H9 (cell line): ENCODE data around the gene MAML1. TPM values are rescaled to one million over a fixed set of nuclear protein-coding genes. Genes with fewer than 3 reads are reported as not detected.

Experiments
- DNase-seq: peaks from one replicate; pipeline ENCODE4 v3.0.0-alpha.2; 2017
- H2AFZ ChIP-seq: one replicate; pipeline ENCODE4 v1.6.1; 2013; ENCODE audit warnings: mild to moderate bottlenecking, low read length, control low read depth, moderate library complexity
- H2AK5ac ChIP-seq: 2 replicates; pipeline ENCODE4 v1.6.1; 2013; ENCODE audit warnings: low read length, control low read depth, mixed read lengths; ENCODE audit not compliant: insufficient read length
- H2BK120ac ChIP-seq: one replicate; pipeline ENCODE4 v1.6.1; 2013; ENCODE audit warnings: low read depth, mild to moderate bottlenecking, low read length, control low read depth, inconsistent platforms; ENCODE audit not compliant: poor library complexity, severe bottlenecking
- H2BK12ac ChIP-seq: 2 replicates; pipeline ENCODE4 v1.6.1; 2013; ENCODE audit warnings: low read length, control low read depth, mixed read lengths, low read depth; ENCODE audit not compliant: insufficient read length
- H2BK15ac ChIP-seq: 2 replicates; pipeline ENCODE4 v1.6.1; 2013; ENCODE audit warnings: low read depth, low read length, control low read depth
- H2BK20ac ChIP-seq: one replicate; pipeline ENCODE4 v1.6.1; 2013; ENCODE audit warnings: low read depth, mild to moderate bottlenecking, low read length, control low read depth, inconsistent platforms; ENCODE audit not compliant: poor library complexity, severe bottlenecking
- H2BK5ac ChIP-seq: 2 replicates; pipeline ENCODE4 v1.6.1; 2013; ENCODE audit warnings: low read length, control low read depth, mixed read lengths; ENCODE audit not compliant: insufficient read length
- H3K14ac ChIP-seq: 2 replicates; pipeline ENCODE4 v1.6.1; 2013; ENCODE audit warnings: low read length, control low read depth; ENCODE audit not compliant: insufficient read depth
- H3K18ac ChIP-seq: 2 replicates; pipeline ENCODE4 v1.6.1; 2013; ENCODE audit warnings: low read depth, mild to moderate bottlenecking, mixed read lengths, low read length, control low read depth; ENCODE audit not compliant: insufficient read length
- H3K23ac ChIP-seq: 2 replicates; pipeline ENCODE4 v1.6.1; 2013; ENCODE audit warnings: low read length, control low read depth, mixed read lengths, low read depth; ENCODE audit not compliant: insufficient read length
- H3K23me2 ChIP-seq: 2 replicates; pipeline ENCODE4 v1.6.1; 2013; ENCODE audit warnings: low read depth, mild to moderate bottlenecking, mixed read lengths, low read length, control low read depth; ENCODE audit not compliant: insufficient read length, poor library complexity, severe bottlenecking
- H3K27ac ChIP-seq: 2 replicates; pipeline ENCODE4 v1.5.1; 2013; ENCODE audit warnings: low read length, control low read depth, mixed read lengths, low read depth; ENCODE audit not compliant: insufficient read length
- H3K27me3 ChIP-seq: 2 replicates; pipeline ENCODE4 v1.6.1; 2013; ENCODE audit warnings: low read length, control low read depth, inconsistent platforms; ENCODE audit not compliant: insufficient read depth
- H3K4ac ChIP-seq: 2 replicates; pipeline ENCODE4 v1.6.1; 2013; ENCODE audit warnings: low read depth, mild to moderate bottlenecking, control low read depth, inconsistent platforms, low read length, moderate library complexity
- H3K4me1 ChIP-seq: 2 replicates; pipeline ENCODE4 v1.6.1; 2013; ENCODE audit warnings: low read length, control low read depth, inconsistent platforms; ENCODE audit not compliant: insufficient read depth
- H3K4me2 ChIP-seq: 2 replicates; pipeline ENCODE4 v1.6.1; 2013; ENCODE audit warnings: low read length, control low read depth, mixed read lengths; ENCODE audit not compliant: insufficient read length, insufficient read depth
- H3K56ac ChIP-seq: 2 replicates; pipeline ENCODE4 v1.6.1; 2013; ENCODE audit warnings: low read depth, mild to moderate bottlenecking, mixed read lengths, low read length, control low read depth; ENCODE audit not compliant: insufficient read length
- H3K79me1 ChIP-seq: 2 replicates; pipeline ENCODE4 v1.6.1; 2013; ENCODE audit warnings: low read depth, mild to moderate bottlenecking, moderate library complexity, low read length, control low read depth, inconsistent platforms; ENCODE audit not compliant: insufficient read depth, poor library complexity, severe bottlenecking
- H3K79me2 ChIP-seq: 2 replicates; pipeline ENCODE4 v1.6.1; 2013; ENCODE audit warnings: low read length, control low read depth, inconsistent platforms; ENCODE audit not compliant: insufficient read depth
- H3K9ac ChIP-seq: 2 replicates; pipeline ENCODE4 v1.6.1; 2013; ENCODE audit warnings: low read length, control low read depth, mixed read lengths; ENCODE audit not compliant: insufficient read length; ENCODE audit errors: extremely low read depth
- H3K9me3 ChIP-seq: one replicate; pipeline ENCODE4 v1.6.1; 2013; ENCODE audit warnings: low read depth, low read length, inconsistent platforms; ENCODE audit not compliant: control insufficient read depth
- H3T11ph ChIP-seq: one replicate; pipeline ENCODE4 v1.6.1; 2013; ENCODE audit warnings: mild to moderate bottlenecking, low read length, control low read depth, inconsistent platforms
- H4K20me1 ChIP-seq: one replicate; pipeline ENCODE4 v1.6.1; 2013; ENCODE audit not compliant: control insufficient read depth, insufficient read length, insufficient read depth
- H4K5ac ChIP-seq: 2 replicates; pipeline ENCODE4 v1.6.1; 2013; ENCODE audit warnings: low read depth, mild to moderate bottlenecking, mixed read lengths, low read length, control low read depth; ENCODE audit not compliant: insufficient read length
- H4K8ac ChIP-seq: replicated peaks from 2 replicates; pipeline ENCODE4 v1.6.1; 2013; ENCODE audit warnings: low read length, control low read depth, mixed read lengths, low read depth; ENCODE audit not compliant: insufficient read length
- H4K91ac ChIP-seq: 2 replicates; pipeline ENCODE4 v1.6.1; 2013; ENCODE audit warnings: low read depth, mild to moderate bottlenecking, moderate library complexity, mixed read lengths, low read length, control low read depth; ENCODE audit not compliant: insufficient read length
- H3K27ac Mint-ChIP-seq, 3 experiments: 2 replicates in 2 of 3; 3 replicates in 1 of 3; pipeline ENCODE4 v1.8.0; 2020 to 2021; ENCODE audit warnings: mixed read lengths in 3 of 3, mild to moderate bottlenecking in 1 of 3, moderate library complexity in 1 of 3
- H3K27me3 Mint-ChIP-seq: 2 replicates; pipeline ENCODE4 v1.8.0; 2021; ENCODE audit warnings: low read depth, mild to moderate bottlenecking, moderate library complexity, mixed read lengths
- H3K36me3 Mint-ChIP-seq, 3 experiments: 2 replicates in 2 of 3; 3 replicates in 1 of 3; pipeline ENCODE4 v1.8.0; 2020 to 2021; ENCODE audit warnings: low read depth in 3 of 3, mixed read lengths in 3 of 3; ENCODE audit not compliant: insufficient read depth in 1 of 3
- H3K4me1 Mint-ChIP-seq, 2 experiments: 2 replicates each; pipeline ENCODE4 v1.8.0; 2020; ENCODE audit warnings: mixed read lengths in 2 of 2
- H3K4me3 Mint-ChIP-seq, 2 experiments: 2 replicates in 1 of 2; 3 replicates in 1 of 2; pipeline ENCODE4 v1.8.0; 2020 to 2021; ENCODE audit warnings: mild to moderate bottlenecking in 2 of 2, mixed read lengths in 2 of 2, moderate library complexity in 1 of 2
- H3K9me3 Mint-ChIP-seq, 2 experiments: 2 replicates in 1 of 2; 3 replicates in 1 of 2; pipeline ENCODE4 v1.8.0; 2020; ENCODE audit warnings: mild to moderate bottlenecking in 2 of 2, mixed read lengths in 2 of 2, moderate library complexity in 1 of 2
- CTCF ChIP-seq: fragments of 200-600 bp; sonication (generic); conservative IDR thresholded peaks from 3 replicates; pipeline ENCODE4 v1.8.0; 2021; ENCODE audit warnings: antibody characterized with exemption, mild to moderate bottlenecking
- WGBS: extraction: QIAGEN DNeasy Blood & Tissue Kit; methylation state at CpG from one replicate; pipeline ENCODE4 v1.1.7; 2013; ENCODE audit warnings: missing lambda C conversion rate, low lambda C conversion rate, mixed read lengths; ENCODE audit not compliant: insufficient read length; ENCODE audit errors: extremely low coverage; 5-methylcytosine and 5-hydroxymethylcytosine counted together
- total RNA-seq: library from RNA; stranded (reverse); gene quantifications from 2 replicates; pipeline ENCODE4 v1.2.1, GENCODE V29; 2021

MAML1 gene
- total RNA-seq, 1 experiment from 2014 or later, result 50.8 TPM

GRCh38 chr5:179786861-179787260, 54.2 kb downstream of the MAML1 start:
- Histone ChIP-seq H3K4ac (no peak overlapping the region), H3K56ac (no peak overlapping the region), H3K79me1 (no peaks in the 10 kb centered on the region), H2AK5ac (no peak overlapping the region), H3K79me2 (no peaks in the 10 kb centered on the region), H2BK120ac (no peak overlapping the region), H3K27me3 (no peaks in the 10 kb centered on the region), H3K23ac (no peak overlapping the region), H2BK20ac (no peak overlapping the region), H3K14ac (no peak overlapping the region), H4K8ac (no peak overlapping the region), H2BK5ac (no peak overlapping the region), H3T11ph (no peak overlapping the region), H4K20me1 (no peaks in the 10 kb centered on the region), H3K9me3 (no peaks in the 10 kb centered on the region), H2AFZ (no peak overlapping the region), H2BK15ac (no peak overlapping the region), H3K9ac (no peak overlapping the region), H4K5ac (no peak overlapping the region), H3K4me2 (no peak overlapping the region), H3K23me2 (no peaks in the 10 kb centered on the region), H2BK12ac (no peak overlapping the region), H3K4me1 (no peaks in the 10 kb centered on the region), H3K27ac (no peak overlapping the region), H3K18ac (no peak overlapping the region), H4K91ac (no peak overlapping the region)
- peaks cover 2 to 4% (median 4%) of the 10 kb centered on the region in 3 experiments; a peak in 4 of 7 replicates for H3K36me3 Mint-ChIP-seq
- H3K9me3 Mint-ChIP-seq, result peaks cover 3 to 4% of the 10 kb centered on the region in 2 experiments
- peak; percentile 30 for DNase-seq
- H3K4me1 Mint-ChIP-seq, result no peaks in the 10 kb centered on the region
- no peak overlapping the region for H3K27ac Mint-ChIP-seq
- no peak for TF ChIP-seq CTCF
- no CpG with 5 or more reads among the region's 12 CpGs for WGBS
- no peak overlapping the region for H3K4me3 Mint-ChIP-seq
- H3K27me3 Mint-ChIP-seq, result peaks cover 8% of the 10 kb centered on the region
